Astrocyte of the spinal cord (primary cell): ENCODE results near the gene SLC35F6.

ENCODE experiments used
- DNase-seq: peaks from one replicate; pipeline ENCODE4 v3.0.0; 2011; ENCODE audit warnings: low read depth, low spot score
- H3K4me3 ChIP-seq: 2 replicates; pipeline ENCODE4 v1.5.1; 2011; ENCODE audit warnings: low read depth, mild to moderate bottlenecking, low read length, moderate library complexity
- in situ Hi-C: cut with HindIII; loops from 2 replicates; pipeline ENCODE4 v1.10.0; 2017; ENCODE audit warnings: low sequenced_read_pairs
- TF ChIP-seq, protein P1 (sequence below): IDR thresholded peaks from 2 replicates; pipeline ENCODE4 v1.5.1; 2012; ENCODE audit warnings: low read depth, mild to moderate bottlenecking, low read length, inconsistent platforms

SLC35F6 gene

DNA sequence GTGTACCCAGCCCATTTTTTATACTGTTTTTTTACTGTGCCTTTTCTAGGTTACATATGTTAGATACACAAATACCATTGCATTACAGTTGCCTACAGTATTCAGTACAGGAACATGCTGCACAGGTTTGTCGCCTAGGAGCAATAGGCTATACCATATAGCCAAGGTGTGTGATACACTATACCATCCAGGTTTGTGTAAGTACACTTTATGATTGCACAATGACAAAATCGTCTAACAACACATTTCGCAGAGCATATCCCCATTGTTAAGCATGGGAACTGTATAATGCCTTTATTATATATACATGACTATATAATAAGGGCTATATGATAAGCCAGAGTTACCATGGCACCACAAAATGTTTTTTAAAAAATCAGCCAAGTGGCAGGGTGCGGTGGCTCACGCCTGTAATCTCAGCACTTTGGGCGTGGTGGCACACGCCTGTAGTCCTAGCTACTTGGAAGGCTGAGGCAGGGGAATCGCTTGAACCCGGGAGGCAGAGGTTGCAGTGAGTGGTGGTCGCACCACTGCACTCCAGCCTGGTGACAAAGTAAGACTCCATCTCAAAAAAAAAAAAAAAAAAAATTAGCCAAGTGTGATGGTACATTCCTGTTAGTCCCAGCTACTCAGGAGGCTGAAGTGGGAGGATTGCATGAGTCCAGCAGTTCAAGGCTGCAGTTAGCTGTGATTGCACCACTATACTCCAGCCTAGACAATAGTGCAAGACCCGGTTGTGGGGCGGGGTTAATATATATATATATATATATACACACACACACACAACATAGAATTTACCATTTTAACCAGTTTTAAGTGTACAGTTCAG lies 19.0 kb downstream of the SLC35F6 start:
- no peak overlapping the region for H3K4me3 ChIP-seq
- no peak for DNase-seq
- TF ChIP-seq, protein P1, sequence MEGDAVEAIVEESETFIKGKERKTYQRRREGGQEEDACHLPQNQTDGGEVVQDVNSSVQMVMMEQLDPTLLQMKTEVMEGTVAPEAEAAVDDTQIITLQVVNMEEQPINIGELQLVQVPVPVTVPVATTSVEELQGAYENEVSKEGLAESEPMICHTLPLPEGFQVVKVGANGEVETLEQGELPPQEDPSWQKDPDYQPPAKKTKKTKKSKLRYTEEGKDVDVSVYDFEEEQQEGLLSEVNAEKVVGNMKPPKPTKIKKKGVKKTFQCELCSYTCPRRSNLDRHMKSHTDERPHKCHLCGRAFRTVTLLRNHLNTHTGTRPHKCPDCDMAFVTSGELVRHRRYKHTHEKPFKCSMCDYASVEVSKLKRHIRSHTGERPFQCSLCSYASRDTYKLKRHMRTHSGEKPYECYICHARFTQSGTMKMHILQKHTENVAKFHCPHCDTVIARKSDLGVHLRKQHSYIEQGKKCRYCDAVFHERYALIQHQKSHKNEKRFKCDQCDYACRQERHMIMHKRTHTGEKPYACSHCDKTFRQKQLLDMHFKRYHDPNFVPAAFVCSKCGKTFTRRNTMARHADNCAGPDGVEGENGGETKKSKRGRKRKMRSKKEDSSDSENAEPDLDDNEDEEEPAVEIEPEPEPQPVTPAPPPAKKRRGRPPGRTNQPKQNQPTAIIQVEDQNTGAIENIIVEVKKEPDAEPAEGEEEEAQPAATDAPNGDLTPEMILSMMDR: no peak
- in situ Hi-C loops: no loop called here

DNA sequence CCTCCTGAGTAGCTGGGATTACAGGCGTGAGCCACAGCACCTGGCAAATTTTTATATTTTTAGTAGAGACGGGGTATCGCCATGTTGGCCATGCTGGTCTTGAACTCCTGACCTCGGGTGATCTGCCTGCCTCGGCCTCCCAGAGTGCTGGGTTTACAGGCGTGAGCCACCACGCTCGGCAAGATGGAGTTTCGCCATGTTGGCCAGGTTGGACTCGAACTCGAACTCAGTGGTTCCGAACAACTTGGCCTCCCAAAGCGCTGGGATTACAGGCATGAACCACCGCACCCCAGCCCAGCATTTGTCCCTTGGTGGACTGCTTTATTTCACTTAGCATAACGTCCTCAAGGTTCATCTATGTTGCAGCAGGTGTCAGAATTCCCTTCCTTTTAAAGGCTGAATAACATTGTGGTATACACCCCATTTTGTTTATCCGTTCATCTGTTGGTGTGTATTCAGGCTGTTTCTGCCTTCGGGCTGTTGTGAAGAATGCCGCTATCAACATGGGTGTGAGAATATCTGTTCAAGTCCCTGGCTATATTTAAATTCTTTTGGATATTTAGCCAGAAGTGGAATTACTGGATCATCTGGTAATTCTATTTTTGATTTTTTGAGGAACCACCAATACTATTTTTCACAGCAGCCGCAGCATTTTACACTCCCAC lies 20.6 kb downstream of the SLC35F6 start:
- in situ Hi-C loops: no loop called here
- TF ChIP-seq, protein P1: no peak
- H3K4me3 ChIP-seq: no peak overlapping the region
- no peak for DNase-seq

DNA sequence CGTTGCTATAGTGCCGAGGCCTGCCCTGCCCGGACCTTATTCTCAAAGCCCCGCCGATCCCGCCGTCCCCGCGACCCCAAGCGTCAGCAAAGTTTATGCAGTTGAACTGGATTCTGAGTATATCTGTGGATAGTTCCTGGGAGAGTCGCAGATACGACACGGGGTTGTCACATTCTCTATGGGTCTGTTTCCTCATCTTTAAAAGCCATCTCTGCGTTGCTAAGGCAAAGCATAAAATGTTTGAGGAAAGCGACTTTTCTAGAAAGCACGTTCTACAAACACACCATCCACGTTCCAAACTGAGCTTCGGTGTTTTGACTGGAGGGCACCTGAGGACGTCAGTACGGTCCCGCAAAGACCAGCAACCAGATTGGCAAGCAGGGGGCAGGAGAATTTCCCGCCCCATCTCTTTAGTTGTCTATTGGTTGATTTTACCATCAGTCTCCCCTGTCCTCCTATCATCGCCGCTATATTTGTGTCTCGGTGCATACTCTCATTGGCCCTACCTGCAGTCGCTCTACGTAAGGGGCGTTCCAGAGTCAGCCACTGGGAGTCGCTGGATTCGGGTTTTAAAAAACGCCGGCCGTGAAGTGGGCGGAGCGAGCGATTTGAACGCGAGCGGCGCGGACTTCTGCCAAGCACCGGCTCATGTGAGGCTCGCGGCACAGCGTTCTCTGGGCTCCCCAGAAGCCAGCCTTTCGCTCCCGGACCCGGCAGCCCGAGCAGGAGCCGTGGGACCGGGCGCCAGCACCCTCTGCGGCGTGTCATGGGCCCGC lies 21.5 kb downstream of the SLC35F6 start, which contains the start of gene CENPA:
Gene CENPA, plus strand, starts transcription at position 626 of the 776 bp plus-strand sequence. Its CDS starts 141 bp downstream, at position 767.
- H3K4me3 ChIP-seq: peak within 1 kb of the TSS; percentile 81
- peak; percentile 100 for DNase-seq
- TF ChIP-seq, protein P1: peak; percentile 1
- in situ Hi-C loops: no loop called here

DNA sequence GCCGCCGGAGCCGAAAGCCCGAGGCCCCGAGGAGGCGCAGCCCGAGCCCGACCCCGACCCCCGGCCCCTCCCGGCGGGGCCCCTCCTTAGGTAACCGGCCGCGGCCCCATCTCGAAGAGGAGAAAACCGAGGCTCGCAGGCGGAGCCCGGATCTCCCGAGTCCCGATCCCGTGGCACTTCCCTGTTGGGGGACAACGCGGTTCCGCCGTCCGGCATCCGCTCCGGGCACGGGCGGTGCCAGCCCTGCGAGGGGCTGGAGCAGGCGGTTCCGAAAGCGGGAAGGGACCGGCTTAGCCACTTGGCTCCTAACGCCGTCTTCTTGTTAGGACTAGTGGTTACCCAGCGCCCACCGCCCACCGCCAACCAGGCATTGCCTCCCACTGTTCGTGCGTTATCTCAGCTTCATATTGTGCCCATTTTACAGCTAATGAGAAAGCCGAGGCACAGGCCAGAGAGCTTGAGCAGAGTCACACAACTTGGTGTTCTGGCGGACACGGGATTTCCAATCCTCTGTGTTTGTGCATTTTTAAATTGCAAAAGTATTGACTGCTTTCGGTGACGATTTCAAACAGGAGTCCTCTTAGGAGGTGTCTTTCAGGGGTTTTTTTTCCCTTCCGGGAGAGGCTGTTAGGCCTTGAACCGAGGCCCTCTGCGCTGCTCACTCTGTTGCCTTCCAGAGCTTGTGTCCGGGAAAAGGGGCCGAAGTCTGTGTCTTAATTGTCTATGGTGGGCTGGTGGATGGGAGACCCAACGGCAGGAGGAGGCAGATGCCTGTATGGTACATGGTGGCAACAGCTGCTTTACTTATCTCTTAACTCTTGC lies 22.3 kb downstream of the SLC35F6 start:
- peak overlapping the region; percentile 81 for H3K4me3 ChIP-seq
- TF ChIP-seq, protein P1: no peak
- DNase-seq: no peak
- in situ Hi-C loops: no loop called here

DNA sequence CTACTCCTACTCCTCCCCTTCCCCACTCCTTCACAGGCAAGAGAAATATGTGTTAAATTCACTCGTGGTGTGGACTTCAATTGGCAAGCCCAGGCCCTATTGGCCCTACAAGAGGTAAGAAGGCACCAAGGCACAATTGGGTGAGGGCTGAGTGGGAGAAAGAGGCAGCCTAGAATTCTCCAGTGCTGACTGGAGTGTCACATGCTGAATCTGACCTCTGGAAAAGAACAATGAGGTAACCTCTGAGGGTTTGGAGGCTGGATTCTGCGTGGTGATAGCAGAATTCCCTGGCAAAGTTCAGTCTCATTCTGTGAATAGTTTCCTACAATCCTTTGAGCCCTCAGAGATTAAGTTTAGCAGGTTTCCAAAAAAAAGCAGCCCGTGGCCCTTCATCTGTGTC lies 28.6 kb downstream of the SLC35F6 start:
- H3K4me3 ChIP-seq: no peak overlapping the region
- no peak for DNase-seq
- in situ Hi-C loops: no loop called here
- TF ChIP-seq, protein P1: no peak
